Hematopoietic multipotent progenitor cell treated with erythropoietin and hydrocortisone succinate and interleukin-3 and kit ligand, for 6 days (in vitro differentiated cells): Measurements from ENCODE around the gene AGAP1.

Source experiments
- DNase-seq: peaks from one replicate; pipeline ENCODE4 v3.0.0-alpha.2; 2015

Gene AGAP1

DNA sequence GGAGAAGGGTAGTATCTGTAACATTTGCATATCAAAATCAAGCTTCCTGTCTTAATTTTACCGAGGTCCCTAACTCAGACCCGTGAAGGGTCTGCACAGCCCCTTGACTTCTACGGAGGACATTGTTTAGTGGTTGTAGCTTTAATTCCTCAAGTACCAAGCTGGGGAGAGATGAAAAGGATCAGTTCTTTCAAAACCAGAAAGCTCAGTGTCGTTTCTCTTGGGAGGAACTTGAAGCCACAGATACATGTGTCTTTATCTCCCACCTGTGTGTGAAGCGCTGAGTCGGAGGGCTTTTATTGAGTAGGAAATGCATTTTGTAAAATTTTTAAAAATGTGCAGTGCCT lies 410.7 kb downstream of the AGAP1 start:
- DNase-seq = no peak

DNA sequence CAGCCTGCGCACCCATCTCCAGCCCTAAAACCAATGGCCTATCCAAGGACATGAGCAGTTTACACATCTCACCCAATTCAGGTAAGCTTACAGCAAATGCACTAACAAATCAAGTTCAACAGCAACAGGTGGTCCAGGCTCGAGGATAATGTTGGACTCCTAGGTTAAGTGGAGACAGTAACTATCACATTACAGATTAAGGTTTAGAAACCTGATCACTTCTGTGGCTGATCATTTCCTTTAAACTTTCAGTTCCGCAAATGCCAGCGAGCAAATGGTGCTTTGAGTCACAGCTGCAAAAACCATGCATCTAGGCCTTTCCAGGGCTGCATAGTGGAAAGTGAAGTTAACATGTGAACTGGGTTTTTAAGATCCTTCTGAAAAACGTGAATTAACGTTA lies 415.0 kb downstream of the AGAP1 start:
- DNase-seq = no peak

DNA sequence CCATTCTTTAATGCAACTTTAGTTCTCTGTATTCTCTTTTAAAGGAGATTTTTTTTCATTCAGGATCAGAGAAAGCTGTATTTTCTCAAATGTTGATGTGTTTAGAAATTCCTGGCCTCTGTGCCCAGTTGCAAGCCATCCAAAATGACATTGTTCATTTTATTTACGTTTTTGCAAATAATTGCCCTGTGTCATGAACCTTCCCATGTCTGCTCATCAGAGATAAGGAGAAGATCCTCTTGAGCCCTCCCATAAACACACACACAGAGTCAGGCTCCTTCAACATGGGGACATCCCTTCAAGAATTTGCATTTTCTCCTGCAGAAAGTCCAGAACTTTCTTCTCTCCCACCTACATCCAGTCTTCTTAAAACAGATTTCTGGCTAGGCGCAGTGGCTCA lies 415.5 kb downstream of the AGAP1 start:
- peak; percentile 42 for DNase-seq

DNA sequence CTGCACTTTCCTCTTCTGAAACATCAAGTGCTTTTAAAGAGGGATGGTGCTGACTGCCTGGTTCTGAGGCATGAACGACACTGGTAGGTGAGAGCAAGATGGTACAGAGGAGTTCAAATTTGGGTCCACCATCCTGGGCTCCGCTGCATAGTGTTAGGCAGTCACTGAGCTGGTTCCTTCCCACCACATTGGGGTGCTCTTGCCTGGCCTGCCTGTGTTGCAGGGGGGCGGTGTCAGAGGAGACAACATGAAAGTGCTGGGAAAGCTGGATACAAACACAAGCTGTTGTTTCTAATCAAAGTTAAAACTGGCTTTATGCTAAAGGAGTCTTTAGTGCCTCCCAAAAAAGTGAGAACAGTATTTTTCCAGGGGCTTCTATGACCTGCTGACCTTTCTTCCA lies 416.2 kb downstream of the AGAP1 start:
- no peak for DNase-seq

DNA sequence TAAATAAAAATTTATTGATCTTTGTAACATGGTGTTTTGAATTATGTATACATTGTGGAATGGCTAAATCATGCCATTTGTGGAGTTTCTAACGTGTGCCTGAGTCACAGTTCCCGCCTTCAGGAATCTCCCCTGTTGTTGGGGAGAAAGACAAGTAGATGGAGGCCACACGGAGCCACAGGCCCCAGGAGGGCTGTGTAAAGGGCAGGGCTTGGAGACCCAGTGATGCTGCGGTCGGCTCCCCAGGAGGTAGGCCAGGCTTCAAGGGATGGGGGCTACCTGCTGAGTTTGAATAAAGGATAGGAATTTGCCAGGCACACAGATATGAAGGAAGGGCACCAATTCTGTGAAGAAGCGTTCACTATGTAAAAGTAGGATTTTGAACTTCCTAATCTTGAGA lies 417.3 kb downstream of the AGAP1 start:
- no peak for DNase-seq

DNA sequence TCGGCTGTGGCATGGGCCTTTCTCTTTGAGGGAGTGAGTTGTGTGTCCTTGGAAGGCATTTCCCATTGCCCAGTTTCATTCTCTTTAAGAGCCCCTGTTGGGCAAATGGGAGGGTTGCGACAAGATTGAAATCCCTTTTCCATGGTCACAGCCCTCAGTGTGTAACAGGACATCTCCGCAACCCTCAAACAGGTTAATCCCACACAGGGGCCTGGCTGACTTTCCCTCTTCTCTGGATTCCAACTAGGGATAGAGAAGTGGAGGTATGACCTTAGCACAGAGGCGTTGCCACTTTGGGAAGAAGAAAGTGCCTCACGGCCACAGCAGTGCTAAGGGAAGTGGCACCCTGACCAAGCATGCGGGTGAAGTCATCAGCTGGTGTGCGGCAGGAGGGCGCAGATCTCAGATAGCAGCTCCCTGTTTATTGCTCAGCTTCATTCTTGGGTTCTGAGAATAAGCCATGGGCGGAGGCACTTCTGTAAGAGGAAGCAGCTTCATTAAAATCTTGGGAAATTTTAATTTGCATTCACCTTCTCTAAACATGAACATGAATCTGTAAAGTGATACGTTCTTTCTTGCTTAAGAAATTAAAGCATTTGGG lies 417.9 kb downstream of the AGAP1 start:
- DNase-seq = no peak

DNA sequence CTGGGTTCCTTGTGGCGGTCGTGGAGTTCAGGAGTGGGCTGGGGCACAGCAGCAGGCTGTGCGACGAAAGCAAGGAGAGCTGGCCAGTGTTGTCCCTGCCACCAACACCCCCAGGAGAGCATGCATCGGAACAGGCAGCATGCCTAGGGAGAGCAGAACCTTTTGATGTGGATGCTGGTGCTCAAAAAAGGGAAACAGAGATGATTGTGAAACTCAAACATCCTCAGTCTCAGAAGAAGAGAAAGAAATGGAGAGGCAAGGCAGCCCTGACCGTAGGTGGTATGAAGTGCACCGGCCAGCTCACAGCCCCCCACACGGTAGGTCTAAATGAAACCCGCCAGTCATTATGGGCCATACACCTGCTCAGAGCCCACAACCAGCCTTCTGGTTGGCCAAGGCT lies 420.9 kb downstream of the AGAP1 start:
- no peak for DNase-seq

DNA sequence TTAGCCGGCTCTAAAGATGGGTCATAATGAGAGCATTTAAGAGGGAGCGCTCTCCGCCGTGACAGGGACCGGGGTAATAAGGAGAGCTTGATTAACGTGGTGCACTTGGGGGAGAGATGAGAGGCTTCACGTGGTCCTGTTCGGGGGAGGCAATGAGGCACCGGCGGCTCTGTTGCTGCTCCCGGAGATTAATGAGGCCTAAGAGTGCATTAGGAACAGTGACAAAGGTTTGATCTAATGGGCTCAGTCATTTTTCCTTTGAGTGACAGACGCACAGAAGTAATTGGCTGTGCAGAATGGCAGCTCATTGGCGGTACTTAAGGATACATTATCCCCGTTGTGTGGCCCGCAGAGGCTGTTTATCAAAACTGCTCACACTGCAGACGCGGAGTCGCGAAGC lies 423.7 kb downstream of the AGAP1 start:
- DNase-seq = no peak

DNA sequence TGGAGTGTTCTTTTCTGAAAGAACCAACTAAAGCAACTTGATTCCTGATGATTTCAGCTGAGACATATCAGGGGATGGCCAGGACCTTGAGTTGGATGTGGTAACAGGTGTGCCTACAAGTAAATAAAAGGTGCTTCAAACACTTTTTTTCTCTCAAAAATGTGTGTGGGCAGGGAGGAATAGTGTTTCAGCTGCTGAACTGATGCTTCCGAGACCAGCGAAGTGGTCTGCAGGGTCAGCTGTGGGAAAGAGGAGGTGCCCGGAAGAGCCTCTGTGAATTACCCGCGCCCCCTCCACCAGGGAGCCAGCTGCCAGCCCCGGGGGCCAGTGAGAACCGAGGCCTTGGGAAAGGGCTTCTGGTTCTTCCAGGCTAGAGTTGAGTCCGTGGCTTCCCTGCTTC lies 425.0 kb downstream of the AGAP1 start:
- no peak for DNase-seq

DNA sequence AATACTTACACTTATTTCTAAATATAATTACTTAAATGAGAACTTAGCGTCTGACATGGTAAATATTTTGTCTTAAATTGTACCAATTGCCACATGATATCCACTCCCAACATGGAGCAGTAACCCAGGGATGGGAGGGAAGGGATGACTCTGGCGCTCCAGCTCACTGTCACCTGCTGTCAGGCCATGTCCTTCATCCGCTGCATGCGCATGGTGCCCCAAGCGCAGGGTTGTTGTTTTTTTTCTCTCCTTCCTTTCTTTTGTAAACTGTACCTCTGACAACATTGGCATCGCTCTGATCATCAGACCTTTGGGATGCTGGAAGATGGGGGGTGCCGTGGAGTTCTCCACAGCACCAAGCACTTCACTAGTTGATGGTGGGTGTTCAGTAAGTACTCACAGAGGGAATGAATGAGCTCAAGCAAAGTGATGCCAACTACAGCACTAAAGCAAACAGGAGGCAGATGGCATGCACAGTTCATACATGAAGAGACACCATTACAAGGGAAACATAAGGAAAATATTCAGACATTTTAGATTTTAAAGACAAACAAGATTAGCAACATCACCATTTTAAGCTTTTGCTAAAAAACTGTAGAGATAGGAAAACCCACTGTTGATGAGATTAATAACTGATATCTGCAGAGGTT lies 426.5 kb downstream of the AGAP1 start:
- DNase-seq = no peak

DNA sequence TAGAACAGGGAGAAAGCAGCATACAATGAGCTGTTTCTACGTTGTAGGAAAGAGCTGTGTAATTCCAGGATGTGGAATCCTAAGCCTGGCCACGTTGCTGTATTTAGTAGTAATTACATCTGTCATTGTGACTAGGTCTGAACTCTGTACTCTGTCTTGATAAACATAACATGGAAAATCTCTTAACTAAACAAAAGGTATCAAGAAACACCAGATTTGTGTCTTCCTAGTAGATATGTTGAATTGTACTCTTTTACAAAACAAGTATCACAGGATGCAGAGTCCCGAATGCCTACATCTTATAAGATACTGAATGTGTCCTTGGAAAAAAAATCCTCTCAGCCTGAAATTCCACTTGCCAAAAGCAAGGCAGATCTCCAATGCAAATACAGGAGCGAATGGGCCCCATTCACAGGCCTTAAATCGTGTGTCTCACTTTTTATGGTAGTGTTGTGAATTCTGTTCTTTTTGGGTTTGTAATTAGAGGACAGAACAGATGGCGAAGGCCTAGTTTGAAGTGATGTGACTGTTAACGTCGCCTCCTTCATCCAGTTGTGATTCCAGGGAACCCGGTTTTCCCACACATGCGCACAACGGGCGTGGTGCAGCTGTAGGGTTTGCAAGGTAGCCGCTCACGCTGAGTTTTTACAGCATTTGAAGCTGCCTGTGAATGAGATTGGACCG lies 427.8 kb downstream of the AGAP1 start:
- DNase-seq = no peak

DNA sequence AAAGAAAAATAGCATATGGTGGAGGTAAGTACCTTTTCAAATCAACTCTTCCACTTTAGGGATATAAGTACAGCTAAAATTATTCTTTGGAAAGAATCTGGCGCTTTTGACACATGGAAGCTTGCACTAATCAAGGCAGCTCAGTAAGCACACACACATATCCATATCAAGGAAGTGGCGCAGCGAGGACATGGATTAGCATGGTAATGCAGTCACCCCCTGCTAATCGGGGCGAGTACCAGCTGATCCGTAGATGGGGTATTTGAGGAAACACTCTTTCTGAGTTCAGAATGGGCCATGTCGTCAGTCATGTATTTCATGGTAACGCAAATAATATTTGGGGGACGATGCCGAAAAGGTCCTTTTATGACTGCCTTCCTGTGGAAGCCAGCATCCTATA lies 429.0 kb downstream of the AGAP1 start:
- DNase-seq = no peak

DNA sequence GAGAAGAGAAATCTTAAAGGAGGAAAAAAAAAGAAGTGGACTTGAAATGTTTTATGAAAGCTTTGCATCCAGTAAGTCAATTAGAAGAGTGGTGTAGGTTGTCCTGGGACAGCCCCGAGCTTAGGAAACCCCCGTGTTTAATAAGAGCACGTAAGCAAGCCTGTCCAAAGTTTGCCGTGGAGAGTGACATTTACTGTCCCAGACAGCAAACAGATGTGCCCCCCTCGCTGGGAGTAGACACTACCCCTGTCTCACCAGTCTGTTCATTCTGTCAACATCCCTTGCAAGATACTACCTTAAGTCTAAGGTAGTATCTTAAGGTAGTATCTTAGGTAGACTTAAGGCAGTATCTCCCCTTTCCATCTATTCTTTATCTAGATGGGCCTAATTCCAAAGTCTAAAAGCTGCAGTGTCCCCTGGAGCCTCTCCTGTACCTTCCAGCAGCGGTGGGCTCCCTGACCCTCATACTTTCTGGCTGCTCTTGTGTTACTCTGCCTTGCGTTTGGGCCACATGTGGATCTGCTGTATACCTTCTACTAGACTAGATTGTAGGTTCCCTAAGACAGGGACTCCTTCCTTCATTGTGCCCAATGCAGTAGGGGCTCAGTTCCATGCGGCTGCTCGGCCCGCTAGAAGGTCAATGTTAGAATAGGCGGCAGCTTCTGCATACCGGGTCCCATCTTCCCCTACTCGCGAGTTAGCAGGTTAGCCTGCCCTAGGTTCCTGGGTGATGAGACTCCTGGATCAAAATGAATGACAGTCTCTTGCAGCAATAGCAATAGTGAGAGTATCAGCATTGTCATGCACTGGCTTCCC lies 430.2 kb downstream of the AGAP1 start:
- no peak for DNase-seq

DNA sequence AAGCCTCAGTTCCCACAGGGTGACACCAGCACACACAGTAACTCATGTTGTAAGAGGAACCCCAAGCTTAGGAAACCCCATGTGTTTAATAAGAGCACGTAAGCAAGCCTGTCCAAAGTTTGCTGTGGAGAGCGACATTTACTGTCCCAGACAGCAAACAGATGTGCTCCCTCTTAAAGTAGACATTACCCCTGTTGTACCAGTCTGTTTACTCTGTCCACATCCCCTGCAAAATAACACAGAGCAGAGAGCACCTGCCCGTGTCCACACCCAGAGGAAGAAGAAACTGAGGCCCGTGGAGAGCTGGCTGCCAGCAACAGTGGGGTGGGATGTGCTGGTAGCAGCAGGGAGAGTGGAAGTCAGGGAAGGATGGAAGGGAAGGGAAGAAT lies 430.8 kb downstream of the AGAP1 start:
- DNase-seq = no peak

DNA sequence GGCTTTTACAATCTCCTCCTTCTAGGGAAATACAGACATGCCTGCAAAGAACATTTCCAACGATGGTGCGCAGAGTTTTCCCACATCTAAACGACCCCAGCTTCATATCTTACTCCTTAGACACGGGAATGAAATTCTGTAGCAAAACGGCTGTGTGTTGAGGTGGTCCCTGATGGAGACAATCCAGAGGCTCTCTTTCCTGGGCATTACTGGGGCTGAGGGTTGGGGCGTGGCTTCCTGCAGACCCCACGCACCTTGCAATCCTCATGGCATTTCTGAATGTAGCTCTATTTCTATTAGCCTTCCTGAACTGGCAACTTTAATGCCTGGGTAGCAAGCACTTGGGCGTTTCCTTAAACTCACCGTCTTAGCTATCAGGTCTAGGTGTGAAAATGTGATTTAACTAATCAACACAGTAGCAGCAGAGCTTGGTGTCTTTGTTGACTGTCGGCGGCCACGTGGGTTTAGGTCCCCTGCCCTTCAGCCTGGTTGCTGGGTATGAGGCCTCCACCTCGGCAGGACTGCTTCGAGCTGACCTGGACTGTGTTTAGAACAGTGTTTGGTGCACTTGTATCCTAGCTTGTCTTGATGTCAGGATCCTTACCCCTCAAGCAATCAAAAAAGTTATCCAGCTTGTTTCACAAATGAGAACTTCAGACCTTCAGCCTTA lies 431.5 kb downstream of the AGAP1 start:
- DNase-seq = no peak

DNA sequence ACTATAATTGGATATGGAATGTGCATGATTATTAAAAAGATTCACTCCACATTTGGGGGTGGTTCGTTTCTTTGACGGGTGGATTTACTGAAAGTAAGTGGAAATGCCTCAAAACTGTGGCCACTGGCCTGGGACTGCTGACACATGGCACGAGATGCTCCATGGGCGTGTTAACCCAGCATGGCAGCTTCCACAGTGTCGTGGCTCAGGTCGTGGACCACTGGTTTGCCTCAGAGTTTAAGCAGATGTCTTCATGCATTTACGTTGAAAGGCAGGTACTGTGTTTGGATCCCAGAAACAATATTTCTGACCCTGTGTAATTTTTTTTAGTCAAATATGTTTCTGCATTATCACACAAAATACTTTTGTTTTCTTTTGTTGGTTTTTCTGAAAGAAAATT lies 432.4 kb downstream of the AGAP1 start:
- no peak for DNase-seq

DNA sequence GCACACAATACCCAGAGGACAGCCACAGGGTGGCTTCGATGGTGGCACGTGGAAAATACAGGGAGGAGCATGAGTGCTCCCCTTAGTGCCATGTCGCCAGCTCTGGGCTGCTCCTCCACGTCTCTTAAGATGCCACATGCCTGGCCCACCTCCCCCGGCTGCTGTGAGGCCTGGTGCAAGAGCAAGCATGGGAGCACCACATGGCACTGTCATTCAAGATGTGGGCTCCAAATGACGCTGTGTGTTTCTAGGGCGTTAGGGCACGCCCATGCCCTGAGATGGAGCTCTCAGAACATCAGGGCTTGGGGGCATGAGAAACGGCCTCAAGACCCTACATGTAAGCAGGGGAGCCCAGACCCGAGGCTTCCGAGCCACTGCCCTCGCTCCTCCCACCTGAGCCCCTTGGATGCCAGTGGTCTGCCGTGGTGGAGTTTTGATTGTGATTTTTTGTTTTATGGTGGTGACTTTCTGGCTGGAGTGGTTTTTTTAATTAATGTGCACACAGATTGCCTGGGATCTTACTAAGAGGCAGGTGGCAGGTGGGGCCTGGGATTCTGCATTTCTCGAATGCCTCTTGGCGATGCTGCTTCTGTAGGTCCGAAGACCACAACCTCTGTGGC lies 435.0 kb downstream of the AGAP1 start:
- DNase-seq = no peak

DNA sequence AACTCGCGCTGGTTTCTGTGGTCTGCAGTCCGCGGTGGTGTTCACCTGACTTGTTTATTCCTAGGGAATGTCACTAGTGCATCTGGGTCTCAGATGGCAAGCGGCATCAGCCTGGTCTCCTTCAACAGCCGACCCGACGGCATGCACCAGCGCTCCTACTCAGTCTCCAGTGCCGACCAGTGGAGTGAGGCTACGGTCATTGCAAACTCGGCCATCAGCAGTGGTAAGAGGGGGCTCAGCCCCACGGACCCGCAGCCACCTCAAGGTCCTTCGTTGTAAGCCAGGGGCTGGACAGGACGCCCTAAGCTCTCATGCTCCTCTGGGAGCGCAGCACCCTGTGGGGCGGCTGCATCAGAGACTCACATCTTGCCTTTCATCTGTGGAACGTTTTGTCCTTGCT lies 436.9 kb downstream of the AGAP1 start:
- DNase-seq = no peak

DNA sequence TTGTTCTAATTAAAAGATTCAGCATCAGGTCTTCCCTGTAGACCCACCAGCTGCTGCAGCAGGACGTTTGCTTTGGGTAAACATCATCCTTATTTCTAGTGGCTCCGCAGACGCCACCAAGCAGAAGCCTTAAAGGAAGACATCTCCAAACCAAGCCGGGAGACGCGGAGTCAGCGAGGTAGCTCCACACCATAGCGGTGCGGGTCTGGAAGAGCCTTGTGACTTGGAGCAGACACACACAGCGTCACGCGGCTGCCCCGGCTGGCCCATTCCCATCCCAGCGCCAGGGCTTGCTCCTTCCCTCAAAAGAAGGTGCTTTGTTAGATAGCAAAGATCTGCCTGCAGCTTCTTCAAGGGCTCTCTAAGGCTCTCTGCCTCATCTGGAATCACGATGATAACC lies 437.8 kb downstream of the AGAP1 start:
- no peak for DNase-seq

DNA sequence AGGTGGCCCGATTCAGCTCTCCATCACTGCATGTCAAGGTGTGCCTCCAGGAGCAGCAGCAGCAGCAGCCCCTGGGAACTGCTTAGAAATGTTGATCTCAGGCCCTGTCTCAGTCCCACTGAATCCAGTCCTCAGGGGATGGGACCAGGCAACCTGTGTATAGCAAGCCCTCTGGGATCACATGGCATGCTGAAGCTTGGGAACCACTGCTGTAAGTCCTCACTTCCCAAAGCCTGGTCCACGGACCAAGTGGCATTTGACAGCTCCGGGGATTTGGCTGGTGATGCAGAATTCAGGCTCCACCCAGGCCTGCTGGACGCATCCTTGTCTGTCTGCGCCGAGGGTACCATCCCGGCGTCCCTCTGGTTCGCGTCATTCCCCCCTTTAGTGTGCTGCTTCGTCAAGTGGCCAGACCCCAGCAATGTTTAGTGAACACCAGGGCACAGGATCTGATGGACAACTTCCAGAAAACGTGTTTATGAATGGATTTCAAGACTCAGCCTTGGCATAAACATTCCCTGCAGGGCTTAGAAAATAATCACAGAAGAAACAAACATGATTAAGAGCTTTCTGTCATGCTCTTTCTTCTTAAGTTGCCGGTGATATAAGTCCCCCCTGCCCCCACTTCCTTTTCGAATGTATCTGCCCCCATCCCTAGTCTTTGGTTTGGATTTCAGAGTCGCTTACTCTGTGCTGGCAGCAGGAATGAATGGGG lies 440.4 kb downstream of the AGAP1 start:
- DNase-seq = no peak

DNA sequence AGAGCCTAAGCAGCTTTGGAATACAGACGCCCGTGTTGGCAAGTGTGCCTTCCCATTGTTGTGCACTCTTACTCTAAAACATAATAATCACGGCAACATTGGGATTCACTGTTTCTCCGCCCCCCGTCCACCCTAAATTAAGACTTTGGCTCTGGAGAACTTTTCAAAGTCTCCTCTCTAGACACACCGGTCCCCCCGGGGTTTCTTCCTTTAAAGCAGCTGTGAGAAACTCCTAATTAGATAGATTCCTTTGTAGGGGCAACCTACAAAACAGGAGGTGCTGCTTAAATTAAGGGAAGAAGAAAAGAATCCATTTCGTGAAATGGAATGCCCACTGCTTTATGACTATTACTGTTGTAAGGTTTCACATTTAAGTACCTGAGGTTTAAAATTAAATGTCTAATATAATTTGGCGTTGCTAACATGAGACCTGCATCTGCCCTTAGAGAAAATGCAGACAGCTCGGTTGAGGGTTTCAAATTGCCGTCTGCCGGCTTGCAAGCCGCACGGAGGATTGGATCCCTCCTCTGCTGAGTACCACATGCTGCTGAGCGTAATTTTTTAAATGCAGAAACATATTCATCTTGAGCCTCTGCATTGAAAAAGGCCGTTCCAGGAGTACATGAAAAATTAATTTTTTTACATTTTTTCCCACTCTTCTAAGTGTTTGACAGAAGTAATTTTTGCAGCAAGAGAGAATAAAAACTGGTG lies 441.1 kb downstream of the AGAP1 start:
- no peak for DNase-seq

DNA sequence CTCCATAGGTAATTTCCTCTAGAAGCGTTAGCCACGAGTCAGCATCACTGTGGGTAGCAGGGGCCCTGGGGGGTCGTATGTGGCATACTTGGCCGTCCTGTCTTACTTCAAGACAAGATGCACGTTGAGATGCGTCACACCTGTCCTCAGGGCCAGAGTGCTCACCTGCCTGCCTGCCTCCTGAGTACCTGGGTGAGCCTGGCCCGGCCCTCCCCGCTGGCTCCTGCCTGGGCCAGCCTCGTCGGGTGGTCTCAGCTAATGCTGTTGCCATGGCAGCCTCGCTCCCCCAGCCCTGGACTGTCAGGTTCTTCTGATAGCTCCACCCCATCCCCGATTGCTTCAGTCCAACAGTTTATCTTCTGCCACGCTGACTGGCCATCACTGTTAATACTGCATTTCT lies 441.9 kb downstream of the AGAP1 start:
- DNase-seq = no peak
